Measurements from ENCODE around the gene CTNNA3. TPM values are rescaled to one million over a fixed set of nuclear protein-coding genes. Genes with fewer than 3 reads are reported as not detected.

Gene CTNNA3
- total RNA-seq, 2 donors from 2014 or later = 3.2 to 7.2 TPM

- DNase-seq = no peak
- H3K27ac ChIP-seq (ENCODE audit: low read depth, low read length) = no peak overlapping the region
- H3K4me1 ChIP-seq (ENCODE audit: control insufficient read depth, insufficient read depth, low read length) = no peaks in the 10 kb centered on the region
- Mint-ChIP-seq H3K9me3 (peaks cover 9% of the 10 kb centered on the region), H3K27me3 (ENCODE audit: insufficient read depth) (no peaks in the 10 kb centered on the region), H3K36me3 (ENCODE audit: low read depth) (no peaks in the 10 kb centered on the region), H3K4me3 (no peak overlapping the region), H3K27ac (no peak overlapping the region), H3K4me1 (no peaks in the 10 kb centered on the region)
- no peaks in the 10 kb centered on the region for H3K36me3 ChIP-seq (ENCODE audit: control insufficient read depth, insufficient read depth, low read length)
- no peak overlapping the region for H3K4me3 ChIP-seq (ENCODE audit: low read length)
- H3K9me3 ChIP-seq (ENCODE audit: control insufficient read depth, low read length) = no peaks in the 10 kb centered on the region
- H3K9ac ChIP-seq (ENCODE audit: extremely low read depth, low read length, poor library complexity, severe bottlenecking) = no peak overlapping the region
- H3K27me3 ChIP-seq (ENCODE audit: control insufficient read depth, insufficient read depth, low read length, poor library complexity, severe bottlenecking) = no peaks in the 10 kb centered on the region
- WGBS, 2 experiments (ENCODE audit: insufficient coverage in 1 of 2, insufficient read length in 1 of 2) = 92 to 96% methylated on average over 4 to 6 of the region's 6 CpGs
- TF ChIP-seq CTCF (conservative IDR thresholded peaks at IDR 0.05) = no peak
Measured at GRCh38 chr10:67487906-67488619, 207.9 kb downstream of the CTNNA3 start.

GRCh38 chr10:67487199-67487598 lies 208.8 kb downstream of the CTNNA3 start:
- Mint-ChIP-seq H3K4me3 (no peak overlapping the region), H3K36me3 (ENCODE audit: low read depth) (no peaks in the 10 kb centered on the region), H3K27ac (no peak overlapping the region), H3K27me3 (ENCODE audit: insufficient read depth) (no peaks in the 10 kb centered on the region), H3K9me3 (peaks cover 12% of the 10 kb centered on the region), H3K4me1 (no peaks in the 10 kb centered on the region)
- Histone ChIP-seq H3K27ac (ENCODE audit: low read depth, low read length) (no peak overlapping the region), H3K4me3 (ENCODE audit: low read length) (no peak overlapping the region), H3K9ac (ENCODE audit: extremely low read depth, low read length, poor library complexity, severe bottlenecking) (no peak overlapping the region), H3K27me3 (ENCODE audit: control insufficient read depth, insufficient read depth, low read length, poor library complexity, severe bottlenecking) (no peaks in the 10 kb centered on the region), H3K9me3 (ENCODE audit: control insufficient read depth, low read length) (no peaks in the 10 kb centered on the region), H3K36me3 (ENCODE audit: control insufficient read depth, insufficient read depth, low read length) (no peaks in the 10 kb centered on the region), H3K4me1 (ENCODE audit: control insufficient read depth, insufficient read depth, low read length) (no peaks in the 10 kb centered on the region)
- DNase-seq = no peak
- no peak for TF ChIP-seq CTCF (conservative IDR thresholded peaks at IDR 0.05)
- WGBS, 2 experiments (ENCODE audit: insufficient coverage in 1 of 2, insufficient read length in 1 of 2) = 91 to 100% methylated on average over 2 to 3 of the region's 3 CpGs

- Mint-ChIP-seq H3K27ac (no peak overlapping the region), H3K27me3 (ENCODE audit: insufficient read depth) (no peaks in the 10 kb centered on the region), H3K4me3 (no peak overlapping the region), H3K36me3 (ENCODE audit: low read depth) (peaks cover 4% of the 10 kb centered on the region), H3K4me1 (no peaks in the 10 kb centered on the region), H3K9me3 (peaks cover 41% of the 10 kb centered on the region)
- Histone ChIP-seq H3K36me3 (ENCODE audit: control insufficient read depth, insufficient read depth, low read length) (no peaks in the 10 kb centered on the region), H3K4me3 (ENCODE audit: low read length) (no peak overlapping the region), H3K27me3 (ENCODE audit: control insufficient read depth, insufficient read depth, low read length, poor library complexity, severe bottlenecking) (no peaks in the 10 kb centered on the region), H3K9ac (ENCODE audit: extremely low read depth, low read length, poor library complexity, severe bottlenecking) (no peak overlapping the region), H3K4me1 (ENCODE audit: control insufficient read depth, insufficient read depth, low read length) (no peaks in the 10 kb centered on the region), H3K9me3 (ENCODE audit: control insufficient read depth, low read length) (peaks cover 44% of the 10 kb centered on the region), H3K27ac (ENCODE audit: low read depth, low read length) (no peak overlapping the region)
- no peak for TF ChIP-seq CTCF (conservative IDR thresholded peaks at IDR 0.05)
- 93 to 100% methylated on average over 1 of the region's 1 CpG for WGBS, 2 experiments (ENCODE audit: insufficient coverage in 1 of 2, insufficient read length in 1 of 2)
- DNase-seq = no peak
Measured at GRCh38 chr10:67477868-67478267, 218.1 kb downstream of the CTNNA3 start.
